Vagina (tissue), 2 donors: ENCODE data around the gene ASB16. TPM values are rescaled to one million over a fixed set of nuclear protein-coding genes. Genes with fewer than 3 reads are reported as not detected.
A peak's percentile ranks its signal among the peaks of the same experiment; 100 is the strongest.
"Not testable (repeated sequence)": the region's sequence is repeated elsewhere in the genome, so short reads cannot be mapped to it uniquely, and the experiment has no call there.

Experiments used
- DNase-seq, 2 donors: peaks; one replicate each; pipeline ENCODE4 v3.0.0-alpha.2; 2017; ENCODE audit errors: extremely low spot score in 2 of 2
- H3K27ac ChIP-seq: fragments of 200-600 bp; sonication (generic); one replicate; pipeline ENCODE4 v1.5.1; 2019
- H3K27me3 ChIP-seq: fragments of 200-600 bp; sonication (generic); one replicate; pipeline ENCODE4 v1.5.1; 2019
- H3K36me3 ChIP-seq, 2 donors: fragments of 200-600 bp; sonication (generic); one replicate each; pipeline ENCODE4 v1.5.1; 2017 to 2019
- H3K4me1 ChIP-seq: fragments of 200-600 bp; sonication (generic); one replicate; pipeline ENCODE4 v1.5.1; 2019
- H3K4me3 ChIP-seq, 2 donors: fragments of 200-600 bp; sonication (generic); 1 replicate in 1 of 2; 2 replicates in 1 of 2; pipeline ENCODE4 v1.5.1; 2016 to 2019
- H3K9me3 ChIP-seq: fragments of 200-600 bp; sonication (generic); one replicate; pipeline ENCODE4 v1.5.1; 2019
- CTCF ChIP-seq, 3 experiments: fragments of 450-650 bp in 2 of 3; fragments of 200-600 bp in 1 of 3; sonication (generic) in 1 of 3; IDR thresholded peaks; one replicate each; pipeline ENCODE4 v1.5.1; 2017 to 2019; ENCODE audit warnings: antibody characterized with exemption in 3 of 3, mild to moderate bottlenecking in 2 of 3, moderate library complexity in 2 of 3
- POLR2A ChIP-seq, 2 donors: fragments of 450-650 bp; IDR thresholded peaks; one replicate each; pipeline ENCODE4 v1.6.1; 2017; ENCODE audit warnings: antibody characterized with exemption in 2 of 2, mild to moderate bottlenecking in 2 of 2, moderate library complexity in 2 of 2
- POLR2AphosphoS5 ChIP-seq, 2 donors: sonication (generic); formaldehyde crosslinking; IDR thresholded peaks; one replicate each; pipeline ENCODE4 v1.9.0; 2017; ENCODE audit warnings: antibody characterized with exemption in 2 of 2, mild to moderate bottlenecking in 2 of 2, low read depth in 1 of 2; ENCODE audit not compliant: insufficient read depth in 1 of 2
- intact Hi-C: fragments of 100-400 bp; cut with DNase I; formaldehyde crosslinking; loops from one replicate; pipeline ENCODE4 v1.15.1; 2023
- total RNA-seq: library from RNA; depleted of rRNA; stranded (reverse); fragments of >200 nt; gene quantifications from one replicate; pipeline ENCODE4 v1.2.3, GENCODE V29; 2016

Gene ASB16
- total RNA-seq, 1 donor from 2014 or later = not detected

- Histone ChIP-seq H3K27ac (no peak overlapping the region), H3K27me3 (no peaks in the 10 kb centered on the region), H3K9me3 (no peaks in the 10 kb centered on the region), H3K4me1 (peaks cover 2% of the 10 kb centered on the region), H3K36me3 (no peaks in the 10 kb centered on the region), H3K4me3 (no peak overlapping the region)
- no peak for TF ChIP-seq POLR2AphosphoS5 (IDR thresholded peaks at IDR 0.05; ENCODE audit: insufficient read depth in 1 of 2, low read depth in 1 of 2)
- TF ChIP-seq POLR2A (IDR thresholded peaks at IDR 0.05) = no peak
- TF ChIP-seq CTCF (IDR thresholded peaks at IDR 0.05) = no peak
- intact Hi-C loops = no loop called here
- no peak for DNase-seq
These were observed 38.2 kb upstream of the ASB16 start for GRCh38 chr17:44132275-44132821.

- no peak overlapping the region for H3K27ac ChIP-seq
- H3K36me3 ChIP-seq = no peaks in the 10 kb centered on the region
- no peak for DNase-seq
- no peaks in the 10 kb centered on the region for H3K27me3 ChIP-seq
- no peak overlapping the region for H3K4me3 ChIP-seq
- H3K9me3 ChIP-seq = no peaks in the 10 kb centered on the region
- intact Hi-C loops = no loop called here
- peaks cover 9% of the 10 kb centered on the region for H3K4me1 ChIP-seq
- TF ChIP-seq POLR2A (IDR thresholded peaks at IDR 0.05) (no peak), POLR2AphosphoS5 (IDR thresholded peaks at IDR 0.05; ENCODE audit: insufficient read depth in 1 of 2, low read depth in 1 of 2) (no peak), CTCF (IDR thresholded peaks at IDR 0.05) (no peak)
These were observed 36.5 kb upstream of the ASB16 start for GRCh38 chr17:44133918-44134476.

- TF ChIP-seq POLR2A (IDR thresholded peaks at IDR 0.05) (no peak), CTCF (IDR thresholded peaks at IDR 0.05) (no peak), POLR2AphosphoS5 (IDR thresholded peaks at IDR 0.05; ENCODE audit: insufficient read depth in 1 of 2, low read depth in 1 of 2) (no peak)
- intact Hi-C loops = no loop called here
- Histone ChIP-seq H3K27me3 (no peaks in the 10 kb centered on the region), H3K4me1 (peaks cover 9% of the 10 kb centered on the region), H3K4me3 (no peak overlapping the region), H3K9me3 (no peaks in the 10 kb centered on the region), H3K36me3 (no peaks in the 10 kb centered on the region), H3K27ac (no peak overlapping the region)
- DNase-seq = no peak
These were observed 35.5 kb upstream of the ASB16 start for GRCh38 chr17:44134752-44135568.

- Histone ChIP-seq H3K4me1 (peaks cover 24% of the 10 kb centered on the region), H3K4me3 (peak overlapping the region in 1 of 2 donors; percentile 7), H3K36me3 (no peaks in the 10 kb centered on the region), H3K9me3 (no peaks in the 10 kb centered on the region), H3K27me3 (no peaks in the 10 kb centered on the region), H3K27ac (peak overlapping the region; percentile 65)
- peak in 1 of 2 donors; percentile 97 for DNase-seq
- intact Hi-C loops = no loop called here
- TF ChIP-seq POLR2A (IDR thresholded peaks at IDR 0.05) = no peak
- peak; percentile 77 to 90 for TF ChIP-seq POLR2AphosphoS5 (IDR thresholded peaks at IDR 0.05; ENCODE audit: insufficient read depth in 1 of 2, low read depth in 1 of 2)
- TF ChIP-seq CTCF (IDR thresholded peaks at IDR 0.05) = no peak
These were observed 32.4 kb upstream of the ASB16 start for GRCh38 chr17:44137891-44138709.

GRCh38 chr17:44143921-44144320 lies 26.6 kb upstream of the ASB16 start:
- intact Hi-C loops, H3K9me3 ChIP-seq, H3K27ac ChIP-seq, H3K4me3 ChIP-seq, H3K36me3 ChIP-seq, DNase-seq, H3K27me3 ChIP-seq: not testable (repeated sequence)
- H3K4me1 ChIP-seq = peaks cover 15% of the 10 kb centered on the region
